Upper lobe of left lung (tissue), 4 donors: ENCODE measurements around the gene POLN.

ENCODE experiments used
- CTCF ChIP-seq, 6 experiments: fragments of 450-650 bp in 4 of 6; fragments of 200-600 bp in 2 of 6; sonication (generic) in 2 of 6; IDR thresholded peaks; one replicate each; pipeline ENCODE4 v1.5.1; 2016 to 2019; ENCODE audit warnings: antibody characterized with exemption in 6 of 6
- POLR2A ChIP-seq, 4 donors: fragments of 450-650 bp; IDR thresholded peaks; one replicate each; pipeline ENCODE4 v1.5.1; 2016 to 2017; ENCODE audit warnings: antibody characterized with exemption in 4 of 4, mild to moderate bottlenecking in 2 of 4
- POLR2AphosphoS5 ChIP-seq, 2 donors: sonication (generic); formaldehyde crosslinking; IDR thresholded peaks; one replicate each; pipeline ENCODE4 v1.5.1; 2017; ENCODE audit warnings: antibody characterized with exemption in 2 of 2

GRCh38 chr4:2283199-2283711 lies 41.3 kb upstream of the POLN start:
- TF ChIP-seq CTCF (IDR thresholded peaks at IDR 0.05) = no peak
- TF ChIP-seq POLR2AphosphoS5 (IDR thresholded peaks at IDR 0.05) = no peak
- no peak for TF ChIP-seq POLR2A (IDR thresholded peaks at IDR 0.05)
